Keratinocyte (primary cell): ENCODE data around the gene ZCCHC24. TPM values are rescaled to one million over a fixed set of nuclear protein-coding genes. Genes with fewer than 3 reads are reported as not detected.
A peak's percentile ranks its signal among the peaks of the same experiment; 100 is the strongest.

Experiments
- DNase-seq: peaks from one replicate; pipeline ENCODE4 v3.0.0-alpha.2; 2011; ENCODE audit warnings: low read depth, missing footprints, low spot score
- FAIRE-seq: peaks from 2 replicates; lab custom pipeline; 2011; peaks lifted over from hg19 to GRCh38; lab: Jason Lieb, UNC
- H2AFZ ChIP-seq: 2 replicates; pipeline ENCODE4 v1.6.0; 2012; ENCODE audit warnings: low read length, control low read depth, inconsistent platforms; ENCODE audit not compliant: control insufficient read depth
- H3K27ac ChIP-seq: 2 replicates; pipeline ENCODE4 v1.5.1; 2011; ENCODE audit warnings: low read length; ENCODE audit not compliant: control insufficient read depth, insufficient read depth
- H3K27me3 ChIP-seq: 3 replicates; pipeline ENCODE4 v1.6.0; 2011; ENCODE audit warnings: low read length; ENCODE audit not compliant: control insufficient read depth, insufficient read depth; ENCODE audit errors: extremely low read depth
- H3K36me3 ChIP-seq, 2 experiments: 2 replicates in 1 of 2; 3 replicates in 1 of 2; pipeline ENCODE4 v1.5.1; 2011; ENCODE audit warnings: low read length in 2 of 2, mild to moderate bottlenecking in 1 of 2; ENCODE audit not compliant: control insufficient read depth in 2 of 2, insufficient read depth in 2 of 2; ENCODE audit errors: extremely low read depth in 1 of 2
- H3K4me1 ChIP-seq: 3 replicates; pipeline ENCODE4 v1.5.1; 2011; ENCODE audit warnings: low read length; ENCODE audit not compliant: control insufficient read depth, insufficient read depth; ENCODE audit errors: extremely low read depth
- H3K4me2 ChIP-seq: 3 replicates; pipeline ENCODE4 v1.6.0; 2011; ENCODE audit warnings: low read depth, low read length; ENCODE audit not compliant: control insufficient read depth, insufficient read depth; ENCODE audit errors: extremely low read depth
- H3K4me3 ChIP-seq, 3 experiments: fragments of 200-600 bp in 1 of 3; sonication (generic) in 1 of 3; 2 replicates in 2 of 3; 3 replicates in 1 of 3; pipeline ENCODE4 v1.5.1; 2011 to 2016; ENCODE audit warnings: low read length in 3 of 3, mild to moderate bottlenecking in 3 of 3, control low read depth in 2 of 3, inconsistent platforms in 1 of 3, low read depth in 1 of 3, mixed read lengths in 1 of 3, mixed run types in 1 of 3, moderate library complexity in 1 of 3; ENCODE audit not compliant: control insufficient read depth in 2 of 3, insufficient read depth in 2 of 3; ENCODE audit errors: extremely low read depth in 1 of 3
- H3K79me2 ChIP-seq: 2 replicates; pipeline ENCODE4 v1.6.0; 2012; ENCODE audit warnings: low read length; ENCODE audit not compliant: control insufficient read depth, insufficient read depth
- H3K9ac ChIP-seq: 3 replicates; pipeline ENCODE4 v1.6.0; 2011; ENCODE audit warnings: low read length; ENCODE audit not compliant: control insufficient read depth, insufficient read depth; ENCODE audit errors: extremely low read depth
- H3K9me1 ChIP-seq: 3 replicates; pipeline ENCODE4 v1.6.0; 2011; ENCODE audit warnings: low read length; ENCODE audit not compliant: control insufficient read depth, insufficient read depth; ENCODE audit errors: extremely low read depth
- H3K9me3 ChIP-seq: 2 replicates; pipeline ENCODE4 v1.5.1; 2012; ENCODE audit warnings: low read depth, low read length; ENCODE audit not compliant: control insufficient read depth
- H4K20me1 ChIP-seq: 3 replicates; pipeline ENCODE4 v1.6.0; 2011; ENCODE audit warnings: low read length; ENCODE audit not compliant: control insufficient read depth, insufficient read depth; ENCODE audit errors: extremely low read depth
- EZH2 ChIP-seq: IDR thresholded peaks from one replicate; pipeline ENCODE4 v1.6.1; 2012; ENCODE audit warnings: inconsistent platforms, mild to moderate bottlenecking, low read length, moderate library complexity
- dilution Hi-C: fragments of 300-500 bp; cut with MboI; formaldehyde crosslinking; loops from one replicate; pipeline ENCODE4 v1.7.0; 2020; ENCODE audit warnings: low sequenced_read_pairs; ENCODE audit not compliant: extremely low pct_ligation_motif_present
- polyA plus RNA-seq, 5 experiments: library from polyadenylated mRNA; depleted of rRNA in 3 of 5; stranded (reverse) in 3 of 5; stranded (forward) in 1 of 5; unstranded in 1 of 5; fragments of >200 nt; gene quantifications; 1 replicate in 1 of 5; 2 replicates in 3 of 5; 3 replicates in 1 of 5; pipeline versions ENCODE4 v1.2.1 to v1.2.3, GENCODE V29; 2011 to 2012; ENCODE audit warnings: missing spikeins in 2 of 5, low read depth in 1 of 5, low replicate concordance in 1 of 5
- TF ChIP-seq, protein P1 (sequence below), 3 experiments: IDR thresholded peaks in 1 of 3; conservative IDR thresholded peaks in 1 of 3; optimal IDR thresholded peaks in 1 of 3; 2 replicates in 2 of 3; 3 replicates in 1 of 3; pipeline versions ENCODE3 to v1.5.1; 2011; ENCODE audit warnings: low read length in 3 of 3, mild to moderate bottlenecking in 3 of 3, moderate library complexity in 2 of 3, control low read depth in 1 of 3, inconsistent platforms in 1 of 3; ENCODE audit not compliant: insufficient read depth in 2 of 3; ENCODE audit errors: extremely low read depth in 1 of 3

ZCCHC24 gene
- polyA plus RNA-seq, 1 donor (not counting 4 experiments of a cell fraction or from before 2014, with no cell fraction given): 0.96 TPM

DNA sequence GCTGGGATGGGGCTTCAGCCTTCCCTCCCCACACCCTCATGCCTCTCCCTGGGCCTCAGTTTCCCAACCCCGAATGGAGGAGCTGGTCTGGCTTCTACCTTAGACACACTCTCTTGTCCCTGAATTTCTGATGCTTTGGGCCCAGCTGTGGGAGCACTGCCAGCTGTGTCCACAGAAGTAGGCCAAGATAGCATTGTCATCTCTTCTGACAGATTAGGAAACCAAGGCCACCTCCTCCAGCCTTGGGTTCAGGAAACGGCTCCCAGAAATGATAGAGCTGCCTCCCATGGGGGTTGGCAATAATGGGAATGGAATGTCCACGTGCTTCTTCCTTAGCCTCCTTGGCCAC is 96.8 kb downstream of the ZCCHC24 start:
- Histone ChIP-seq H3K9ac (peak overlapping the region; percentile 97), H3K79me2 (peaks cover 43% of the 10 kb centered on the region), H4K20me1 (peaks cover 24% of the 10 kb centered on the region), H3K27me3 (no peaks in the 10 kb centered on the region), H3K9me3 (no peaks in the 10 kb centered on the region), H3K4me3 (peak overlapping the region; percentile 76 to 87 (median 80)), H3K4me2 (peak overlapping the region; percentile 98), H2AFZ (no peak overlapping the region), H3K36me3 (peaks cover 37 to 49% of the 10 kb centered on the region in 2 experiments), H3K4me1 (peaks cover 28% of the 10 kb centered on the region), H3K9me1 (peaks cover 8% of the 10 kb centered on the region), H3K27ac (peak overlapping the region; percentile 91)
- DNase-seq: no peak
- FAIRE-seq: no peak
- no peak for TF ChIP-seq EZH2
- TF ChIP-seq, protein P1, sequence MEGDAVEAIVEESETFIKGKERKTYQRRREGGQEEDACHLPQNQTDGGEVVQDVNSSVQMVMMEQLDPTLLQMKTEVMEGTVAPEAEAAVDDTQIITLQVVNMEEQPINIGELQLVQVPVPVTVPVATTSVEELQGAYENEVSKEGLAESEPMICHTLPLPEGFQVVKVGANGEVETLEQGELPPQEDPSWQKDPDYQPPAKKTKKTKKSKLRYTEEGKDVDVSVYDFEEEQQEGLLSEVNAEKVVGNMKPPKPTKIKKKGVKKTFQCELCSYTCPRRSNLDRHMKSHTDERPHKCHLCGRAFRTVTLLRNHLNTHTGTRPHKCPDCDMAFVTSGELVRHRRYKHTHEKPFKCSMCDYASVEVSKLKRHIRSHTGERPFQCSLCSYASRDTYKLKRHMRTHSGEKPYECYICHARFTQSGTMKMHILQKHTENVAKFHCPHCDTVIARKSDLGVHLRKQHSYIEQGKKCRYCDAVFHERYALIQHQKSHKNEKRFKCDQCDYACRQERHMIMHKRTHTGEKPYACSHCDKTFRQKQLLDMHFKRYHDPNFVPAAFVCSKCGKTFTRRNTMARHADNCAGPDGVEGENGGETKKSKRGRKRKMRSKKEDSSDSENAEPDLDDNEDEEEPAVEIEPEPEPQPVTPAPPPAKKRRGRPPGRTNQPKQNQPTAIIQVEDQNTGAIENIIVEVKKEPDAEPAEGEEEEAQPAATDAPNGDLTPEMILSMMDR (optimal IDR thresholded peaks at IDR 0.05 in 1 of 3, IDR thresholded peaks at IDR 0.05 in 1 of 3, conservative IDR thresholded peaks at IDR 0.05 in 1 of 3; ENCODE audit: extremely low read depth in 1 of 3, insufficient read depth in 2 of 3, low read length in 3 of 3): no peak
- dilution Hi-C loops: no loop called here

DNA sequence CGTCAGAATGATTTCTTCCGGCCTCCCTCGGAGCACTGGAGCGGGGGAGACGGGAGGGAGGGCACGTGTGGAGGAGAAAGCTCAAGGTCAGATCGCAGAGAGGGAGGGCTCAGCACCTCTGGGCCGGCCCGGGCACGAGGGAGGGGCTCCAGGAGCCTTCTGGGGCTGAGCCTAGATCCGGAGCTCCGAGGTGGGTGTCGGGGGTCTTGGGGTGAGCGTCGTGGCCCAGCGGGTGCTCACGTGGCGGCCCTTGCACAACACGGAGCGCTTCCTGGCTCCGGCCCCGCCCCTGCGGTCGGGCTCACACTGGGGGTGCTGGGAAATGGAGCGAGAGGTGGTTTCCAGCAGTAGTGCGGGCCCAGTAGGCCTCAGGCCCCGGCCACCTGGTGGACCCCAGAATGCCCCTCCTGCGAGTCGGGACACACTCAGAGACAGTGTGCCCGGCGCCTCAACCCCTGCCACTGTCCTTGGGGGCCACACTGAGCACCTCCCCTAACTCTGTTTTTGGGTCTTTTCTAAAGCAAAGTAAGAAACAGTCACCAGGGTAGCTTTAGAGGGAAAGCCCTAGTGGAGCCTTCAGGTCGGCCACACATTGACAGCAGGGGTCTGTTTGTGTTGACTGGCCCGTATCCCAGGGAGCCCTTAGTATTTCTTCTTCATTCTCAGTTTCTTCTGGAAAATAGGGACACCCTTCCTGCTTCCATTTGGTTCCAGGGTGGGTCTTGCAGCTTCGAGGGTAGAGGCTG is 97.4 kb downstream of the ZCCHC24 start:
- H3K9me1 ChIP-seq: peaks cover 8% of the 10 kb centered on the region
- H3K9ac ChIP-seq: peak overlapping the region; percentile 97
- no peaks in the 10 kb centered on the region for H3K27me3 ChIP-seq
- DNase-seq (no peak), FAIRE-seq (no peak)
- H2AFZ ChIP-seq: peak overlapping the region; percentile 26
- peaks cover 43% of the 10 kb centered on the region for H3K79me2 ChIP-seq
- H4K20me1 ChIP-seq: peaks cover 23% of the 10 kb centered on the region
- H3K36me3 ChIP-seq: peaks cover 32 to 44% of the 10 kb centered on the region in 2 experiments
- peaks cover 29% of the 10 kb centered on the region for H3K4me1 ChIP-seq
- dilution Hi-C loops: no loop called here
- H3K4me3 ChIP-seq: peak overlapping the region; percentile 76 to 87 (median 80)
- peak overlapping the region; percentile 98 for H3K4me2 ChIP-seq
- TF ChIP-seq, protein P1 (optimal IDR thresholded peaks at IDR 0.05 in 1 of 3, IDR thresholded peaks at IDR 0.05 in 1 of 3, conservative IDR thresholded peaks at IDR 0.05 in 1 of 3; ENCODE audit: extremely low read depth in 1 of 3, insufficient read depth in 2 of 3, low read length in 3 of 3): no peak
- no peak for TF ChIP-seq EZH2
- H3K9me3 ChIP-seq: no peaks in the 10 kb centered on the region
- H3K27ac ChIP-seq: peak overlapping the region; percentile 91
